Inflammatory macrophage (primary cell): ENCODE data around the gene DPYD.

ENCODE experiments used
- DNase-seq, 2 donors: peaks; one replicate each; pipeline ENCODE4 v3.0.0-alpha.2; 2020 to 2022

DPYD gene

DNA sequence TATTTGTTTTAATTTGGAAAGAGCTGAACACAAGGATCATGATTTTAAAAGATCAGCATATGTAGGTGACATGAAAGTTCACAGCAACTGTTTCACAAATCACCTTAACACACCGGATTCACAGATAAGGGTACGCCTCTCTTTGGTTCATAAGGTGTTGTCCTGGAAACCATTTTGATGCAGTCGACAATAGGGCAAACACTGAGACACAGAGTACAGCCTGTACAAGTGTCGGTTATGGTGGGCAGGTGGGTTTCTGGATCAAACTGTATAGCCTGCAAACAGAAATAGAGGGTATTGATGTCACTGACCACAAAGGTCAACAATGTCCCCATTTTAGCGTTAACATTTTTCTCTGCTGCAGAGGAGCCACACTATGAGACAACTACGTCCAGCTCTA, 842.0 kb downstream of the DPYD start:
- no peak for DNase-seq

GRCh38 chr1:97077221-97077620, 843.6 kb downstream of the DPYD start:
- DNase-seq = no peak

DNA sequence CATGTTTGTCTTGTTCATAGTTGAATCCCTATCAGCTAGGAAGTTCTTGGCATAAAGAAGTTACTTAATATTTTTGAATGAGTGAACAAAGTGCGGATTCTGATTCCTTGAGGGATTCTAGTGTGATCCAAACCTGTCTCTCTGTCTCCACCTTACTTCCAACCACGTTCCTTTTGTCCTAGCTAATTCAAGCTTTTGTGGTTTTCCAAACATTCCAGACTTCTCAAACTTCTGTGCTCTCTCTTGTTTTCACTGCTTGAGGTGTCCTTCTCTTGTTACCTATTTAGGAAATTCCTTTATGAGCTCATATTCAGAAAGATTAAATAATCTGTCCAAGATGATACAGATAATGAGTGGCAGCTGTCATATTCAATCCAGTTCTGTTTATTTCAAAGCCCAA, 846.1 kb downstream of the DPYD start:
- DNase-seq = no peak

DNA sequence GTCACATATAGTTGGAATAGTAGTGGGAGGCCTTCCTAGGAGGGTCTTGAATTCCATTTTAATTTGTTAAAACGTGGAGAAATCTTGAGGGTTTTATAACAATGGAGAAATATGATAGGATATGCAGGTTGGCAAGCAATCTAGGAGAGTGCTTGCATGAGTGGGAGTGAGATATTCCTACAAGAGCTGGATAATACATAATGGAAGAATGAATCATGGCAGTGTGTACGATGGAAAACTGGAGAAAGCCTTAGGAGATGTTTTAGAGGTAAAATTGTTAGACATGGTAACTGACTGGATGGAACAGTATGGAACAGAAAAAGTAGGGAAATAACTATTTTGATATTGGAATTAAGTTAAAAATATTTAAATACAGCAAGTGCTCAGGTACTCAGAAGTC, 846.9 kb downstream of the DPYD start:
- DNase-seq = no peak

DNA sequence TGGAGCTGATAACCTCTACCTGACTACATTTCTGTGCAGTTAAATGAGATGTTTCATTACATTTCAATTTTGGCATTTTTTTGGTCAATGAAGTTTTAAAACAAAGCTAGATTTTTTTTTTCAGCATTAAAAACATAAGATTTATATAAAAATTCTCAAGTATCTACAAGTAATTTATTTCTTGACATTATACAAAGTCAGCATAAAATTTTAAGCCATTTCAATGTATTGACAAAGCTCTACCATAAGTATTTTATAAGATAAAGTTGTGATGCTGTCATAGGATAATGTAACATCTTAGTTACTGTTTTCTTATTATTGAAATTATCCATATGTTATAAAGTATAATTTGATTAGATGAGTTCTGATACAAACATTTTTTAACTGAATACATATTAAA, 847.7 kb downstream of the DPYD start:
- DNase-seq = no peak

DNA sequence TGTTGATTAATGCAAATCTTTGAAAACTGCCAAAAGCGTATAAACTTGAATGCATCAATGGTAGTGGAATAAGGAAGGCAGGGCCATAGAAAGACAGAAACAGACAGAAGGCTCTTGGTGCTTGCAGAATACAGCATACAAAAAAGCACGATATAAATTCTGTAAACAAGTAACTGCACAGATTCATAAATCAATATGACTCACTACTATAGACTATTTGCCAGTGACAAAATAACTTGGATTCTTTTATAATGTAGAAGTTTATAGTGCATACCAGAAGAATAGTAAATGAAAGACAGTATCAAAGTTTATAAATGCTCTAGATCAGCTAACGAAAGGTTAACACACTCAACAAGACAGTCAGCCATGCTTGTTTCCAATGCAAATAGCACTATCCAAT, 849.7 kb downstream of the DPYD start:
- no peak for DNase-seq

- DNase-seq = no peak
Observed at GRCh38 chr1:97070376-97070775, 850.5 kb downstream of the DPYD start.

DNA sequence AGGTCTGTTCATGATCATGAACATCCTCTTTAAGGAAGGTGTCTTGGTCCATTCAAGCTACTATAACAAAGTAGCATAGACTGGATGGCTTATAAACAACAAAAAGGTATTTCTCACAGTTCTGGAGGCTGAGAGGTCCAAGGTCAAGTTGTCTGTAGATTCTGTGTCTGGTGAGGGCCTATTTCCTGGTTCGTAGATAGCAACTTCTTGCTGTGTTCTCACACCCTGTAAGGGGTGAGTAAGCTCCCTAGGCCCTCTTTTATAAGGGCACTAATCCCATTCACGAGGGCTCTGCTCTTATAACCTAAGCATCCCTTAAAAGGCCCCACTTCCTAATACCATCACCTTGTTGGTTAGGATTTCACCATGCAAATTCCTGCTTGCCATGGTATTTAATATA, 851.5 kb downstream of the DPYD start:
- DNase-seq = no peak

- no peak for DNase-seq
Observed at GRCh38 chr1:97066860-97067259, 854.0 kb downstream of the DPYD start.

GRCh38 chr1:97063532-97063931, 857.3 kb downstream of the DPYD start:
- peak; percentile 1 to 10 for DNase-seq

GRCh38 chr1:97061604-97062003, 859.2 kb downstream of the DPYD start:
- no peak for DNase-seq

- no peak for DNase-seq
Observed at GRCh38 chr1:97056386-97056785, 864.4 kb downstream of the DPYD start.

DNA sequence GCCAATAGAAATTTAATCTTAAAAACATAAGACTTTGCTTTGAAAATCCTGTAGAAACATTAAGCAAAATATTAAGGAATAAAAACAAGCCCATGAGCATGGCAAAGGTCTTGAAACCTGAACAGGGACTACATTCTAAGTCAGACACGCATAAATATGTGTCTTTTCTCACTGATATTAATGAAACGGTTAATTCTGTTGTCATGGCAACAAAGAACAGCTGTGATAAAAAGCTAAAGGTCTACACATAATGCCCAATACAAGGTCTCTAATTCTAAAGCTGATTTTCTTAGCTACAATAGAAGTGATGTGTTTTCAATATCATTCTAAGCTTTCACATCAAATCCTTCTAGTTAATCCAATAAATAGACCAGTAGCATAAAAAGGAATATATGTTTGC, 867.6 kb downstream of the DPYD start:
- no peak for DNase-seq

DNA sequence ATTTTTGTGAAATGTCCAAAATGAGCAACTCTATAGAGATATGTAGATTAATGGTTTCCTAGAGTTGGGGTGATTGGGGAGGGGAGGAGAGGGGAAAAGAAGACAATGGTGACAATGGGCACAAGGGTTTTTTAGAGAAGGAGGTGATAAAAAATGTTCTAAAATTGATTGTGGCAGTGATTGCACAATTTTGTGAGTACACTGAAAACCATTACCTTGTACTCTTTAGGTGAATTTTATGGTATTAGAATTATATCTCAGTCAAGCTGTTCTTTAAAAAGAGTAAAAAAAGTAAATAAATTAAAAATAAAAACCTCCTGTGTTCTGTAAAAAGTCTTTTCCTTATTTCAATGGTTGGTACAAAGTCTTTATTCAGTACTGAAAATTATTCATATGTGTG, 869.0 kb downstream of the DPYD start:
- no peak for DNase-seq

DNA sequence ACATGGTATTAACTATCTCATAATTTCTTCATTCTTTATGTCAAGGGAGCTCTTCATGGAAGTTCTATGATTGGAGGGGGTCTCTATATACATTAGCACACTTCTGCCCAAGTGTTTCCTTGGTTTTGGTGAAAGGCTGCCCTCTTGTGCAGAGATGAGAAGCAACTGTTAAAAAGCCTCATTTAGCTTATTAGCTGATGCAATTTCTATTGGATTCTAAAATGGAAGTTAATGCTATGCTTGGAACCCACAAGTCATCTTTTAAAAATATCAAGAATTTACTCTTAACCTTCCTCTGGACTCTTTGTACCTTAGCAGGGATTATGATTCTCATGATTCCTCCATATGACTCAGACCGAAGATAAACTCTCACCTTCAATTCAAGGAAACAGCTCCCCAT, 870.3 kb downstream of the DPYD start:
- DNase-seq = no peak

- DNase-seq = no peak
Observed at GRCh38 chr1:97047421-97047793, 873.4 kb downstream of the DPYD start.

DNA sequence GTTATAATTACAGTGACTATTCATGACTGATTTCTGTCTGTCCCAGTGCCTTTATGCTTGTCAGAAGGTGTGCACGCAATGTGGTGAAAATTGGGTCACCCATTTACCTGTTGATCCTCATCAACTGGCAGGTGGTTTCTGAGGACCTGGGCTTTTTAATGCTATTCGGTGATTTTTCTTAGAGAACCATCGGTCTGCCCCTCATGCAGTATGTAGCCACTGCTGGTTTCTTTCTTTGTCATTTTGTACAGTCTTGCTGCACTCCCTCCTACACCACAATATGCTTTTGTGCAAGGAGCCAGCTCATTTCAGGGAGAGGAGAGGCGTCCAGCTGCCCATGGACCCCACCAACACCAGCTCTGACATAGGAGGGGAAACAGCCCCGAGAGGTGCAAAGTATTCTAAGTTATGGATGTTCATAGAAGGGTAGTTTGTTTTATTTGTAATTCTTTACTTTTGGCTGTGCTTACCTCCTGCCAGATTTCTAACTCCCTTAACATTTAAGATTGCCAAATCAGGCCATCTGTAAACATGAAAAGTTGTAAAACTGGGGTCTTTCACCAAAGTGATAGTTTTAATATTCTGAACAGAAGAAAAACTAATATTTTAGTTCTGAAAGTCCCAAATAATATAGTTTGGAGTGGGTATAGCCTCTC, 873.9 kb downstream of the DPYD start:
- DNase-seq = no peak

DNA sequence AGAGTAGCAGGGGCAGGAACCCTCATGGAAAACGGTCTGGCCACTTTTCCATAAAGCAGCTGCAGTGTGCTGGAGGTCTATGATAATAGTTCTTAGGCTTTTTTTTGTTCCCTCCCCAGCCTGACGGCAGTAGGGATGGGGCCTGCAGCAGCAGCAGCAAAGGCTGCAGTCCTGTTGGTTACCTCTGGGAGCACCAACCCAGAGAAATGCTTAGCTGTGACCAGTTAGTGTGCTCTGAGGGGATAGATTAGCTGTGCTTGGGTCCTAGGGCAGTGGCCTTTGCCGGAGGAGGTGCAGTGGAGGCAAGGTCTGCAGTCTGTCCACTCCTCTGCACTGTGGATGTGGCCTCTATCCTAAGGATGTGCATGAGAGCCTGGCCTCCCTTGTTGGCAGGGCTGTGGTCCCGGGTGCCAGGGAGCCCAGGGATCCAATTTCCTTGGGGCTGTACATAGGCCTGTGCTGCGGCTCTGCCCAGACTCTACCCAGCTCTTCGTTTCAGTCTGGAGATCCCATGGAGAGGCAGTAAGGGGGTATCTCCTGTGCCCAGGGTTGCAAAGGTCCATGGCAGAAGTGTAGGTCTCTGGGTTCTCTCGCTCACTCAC, 876.6 kb downstream of the DPYD start:
- no peak for DNase-seq

DNA sequence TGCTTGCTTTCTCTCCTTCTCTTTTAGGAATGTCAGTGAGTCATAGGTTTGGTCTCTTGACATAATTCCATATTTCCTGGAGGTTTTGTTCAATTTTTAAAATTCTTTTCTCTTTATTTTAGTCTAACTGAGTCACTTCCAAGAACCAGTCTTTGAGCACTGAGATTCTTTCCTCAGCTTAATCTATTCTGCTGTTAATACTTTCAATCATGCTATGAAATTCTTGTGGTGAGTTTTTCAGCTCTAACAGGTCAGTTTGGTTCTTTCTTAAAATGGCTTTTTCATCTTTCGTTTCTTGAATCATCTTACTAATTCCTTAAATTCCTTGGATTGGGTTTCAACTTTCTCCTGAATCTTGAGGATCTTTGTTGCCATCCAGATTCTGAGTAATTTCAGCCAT, 878.3 kb downstream of the DPYD start:
- DNase-seq = no peak

DNA sequence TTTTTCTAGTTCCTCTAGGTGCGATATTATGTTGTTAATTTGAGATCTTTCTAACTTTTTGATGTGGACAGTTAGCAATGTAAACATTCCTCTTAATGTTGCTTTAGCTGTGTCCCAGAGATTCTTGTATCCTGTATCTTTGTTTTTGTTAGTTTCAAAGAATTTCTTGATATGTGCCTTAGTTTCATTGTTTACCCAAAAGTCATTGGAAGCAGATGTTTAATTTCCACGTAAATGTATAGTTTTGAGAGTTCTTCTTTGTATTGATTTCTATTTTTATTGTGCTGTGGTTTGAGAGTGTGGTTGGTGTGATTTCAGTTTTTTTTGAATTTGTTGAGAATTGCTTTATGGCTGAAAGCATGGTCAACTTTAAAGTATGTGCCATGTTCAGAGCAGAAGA, 879.8 kb downstream of the DPYD start:
- DNase-seq = no peak

DNA sequence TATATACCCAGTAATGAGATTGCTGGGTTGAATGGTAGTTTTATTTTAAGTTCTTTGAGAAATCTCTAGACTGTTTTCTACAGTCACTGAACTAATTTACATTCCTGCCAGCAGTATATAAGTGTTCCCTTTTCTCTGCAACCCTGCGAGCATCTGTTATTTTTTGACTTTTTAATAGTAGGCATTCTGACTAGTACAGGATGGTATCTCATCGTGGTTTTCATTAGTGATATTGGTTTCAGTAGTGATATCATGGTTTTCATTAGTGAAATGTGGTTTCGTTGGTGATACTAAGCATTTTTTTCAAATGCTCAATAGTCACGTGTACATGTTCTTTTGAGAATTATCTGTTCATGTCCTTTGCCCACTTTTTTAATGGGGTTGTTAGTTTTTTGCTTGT, 882.4 kb downstream of the DPYD start:
- no peak for DNase-seq

GRCh38 chr1:97034651-97035050, 886.2 kb downstream of the DPYD start:
- DNase-seq = no peak

- DNase-seq = no peak
Observed at GRCh38 chr1:97033949-97034348, 886.9 kb downstream of the DPYD start.
